Central memory CD8-positive, alpha-beta T cell (primary cell): ENCODE results near the gene ICAM2.
"Not testable (repeated sequence)": the region's sequence is repeated elsewhere in the genome, so short reads cannot be mapped to it uniquely, and the experiment has no call there.

Experiments
- ATAC-seq: fragments of 150-1000 bp; cut with Tn5 transposase; replicated peaks from 2 replicates; pipeline ENCODE4 v1.10.0; 2022; ENCODE audit warnings: mild to moderate bottlenecking, moderate FRiP score, moderate number of reproducible peaks; ENCODE audit not compliant: poor library complexity, severe bottlenecking; ENCODE audit errors: extremely low read depth
- DNase-seq, 2 donors: peaks; one replicate each; pipeline ENCODE4 v3.0.0; 2021; ENCODE audit warnings: low spot score in 2 of 2
- H3K27ac Mint-ChIP-seq: one replicate; pipeline ENCODE4 v1.8.0; 2022; ENCODE audit warnings: low read depth, mild to moderate bottlenecking, moderate library complexity, mixed read lengths
- H3K27me3 Mint-ChIP-seq: one replicate; pipeline ENCODE4 v1.8.0; 2022; ENCODE audit warnings: mixed read lengths
- H3K36me3 Mint-ChIP-seq: one replicate; pipeline ENCODE4 v1.8.0; 2022; ENCODE audit warnings: mild to moderate bottlenecking, moderate library complexity, mixed read lengths; ENCODE audit not compliant: insufficient read depth
- H3K4me1 Mint-ChIP-seq: one replicate; pipeline ENCODE4 v1.8.0; 2022; ENCODE audit warnings: mixed read lengths
- H3K4me3 Mint-ChIP-seq: one replicate; pipeline ENCODE4 v1.8.0; 2022; ENCODE audit warnings: mild to moderate bottlenecking, moderate library complexity, mixed read lengths
- H3K9me3 Mint-ChIP-seq: one replicate; pipeline ENCODE4 v1.8.0; 2022; ENCODE audit warnings: mixed read lengths

ICAM2 gene

GRCh38 chr17:64038331-64039105 is 18.1 kb upstream of the ICAM2 start:
- Mint-ChIP-seq H3K9me3 (no peaks in the 10 kb centered on the region), H3K27ac (no peak overlapping the region)

GRCh38 chr17:64037802-64038201 is 17.4 kb upstream of the ICAM2 start:
- no peak for DNase-seq
- ATAC-seq, result no peak
- peaks cover 8% of the 10 kb centered on the region for H3K4me1 Mint-ChIP-seq
- H3K9me3 Mint-ChIP-seq, result no peaks in the 10 kb centered on the region
- H3K27me3 Mint-ChIP-seq, result no peaks in the 10 kb centered on the region
- H3K27ac Mint-ChIP-seq, result no peak overlapping the region
- no peak overlapping the region for H3K4me3 Mint-ChIP-seq
- H3K36me3 Mint-ChIP-seq, result peaks cover 16% of the 10 kb centered on the region

More at GRCh38 chr17:64038331-64039105, 18.1 kb upstream of the ICAM2 start:
- no peak for ATAC-seq
- Mint-ChIP-seq H3K4me1 (peaks cover 8% of the 10 kb centered on the region), H3K4me3 (no peak overlapping the region), H3K36me3 (peaks cover 17% of the 10 kb centered on the region), H3K27me3 (no peaks in the 10 kb centered on the region)
- no peak for DNase-seq

- no peaks in the 10 kb centered on the region for H3K27me3 Mint-ChIP-seq
- H3K27ac Mint-ChIP-seq, result peak overlapping the region; percentile 60
- peaks cover 8% of the 10 kb centered on the region for H3K4me1 Mint-ChIP-seq
- H3K9me3 Mint-ChIP-seq, result no peaks in the 10 kb centered on the region
- H3K36me3 Mint-ChIP-seq, result peaks cover 15% of the 10 kb centered on the region
- no peak for ATAC-seq
- no peak overlapping the region for H3K4me3 Mint-ChIP-seq
- no peak for DNase-seq
Observed at GRCh38 chr17:64037180-64037579, 16.7 kb upstream of the ICAM2 start.

GRCh38 chr17:64036198-64036922 is 15.9 kb upstream of the ICAM2 start:
- no peak for DNase-seq
- Mint-ChIP-seq H3K27ac (peak overlapping the region; percentile 60), H3K9me3 (no peaks in the 10 kb centered on the region), H3K27me3 (no peaks in the 10 kb centered on the region), H3K4me3 (no peak overlapping the region), H3K36me3 (peaks cover 10% of the 10 kb centered on the region), H3K4me1 (peaks cover 8% of the 10 kb centered on the region)
- ATAC-seq, result no peak

- no peaks in the 10 kb centered on the region for H3K9me3 Mint-ChIP-seq
- no peaks in the 10 kb centered on the region for H3K27me3 Mint-ChIP-seq
- no peak overlapping the region for H3K27ac Mint-ChIP-seq
- ATAC-seq (no peak), DNase-seq (no peak)
- H3K4me1 Mint-ChIP-seq, result peaks cover 8% of the 10 kb centered on the region
- no peak overlapping the region for H3K4me3 Mint-ChIP-seq
- peaks cover 3% of the 10 kb centered on the region for H3K36me3 Mint-ChIP-seq
Observed at GRCh38 chr17:64032081-64032480, 11.6 kb upstream of the ICAM2 start.

GRCh38 chr17:64028874-64029464 is 8.5 kb upstream of the ICAM2 start:
- Mint-ChIP-seq H3K27me3 (no peaks in the 10 kb centered on the region), H3K36me3 (peaks cover 6% of the 10 kb centered on the region), H3K27ac (no peak overlapping the region), H3K4me3 (no peak overlapping the region), H3K4me1 (peaks cover 24% of the 10 kb centered on the region), H3K9me3 (no peaks in the 10 kb centered on the region)
- ATAC-seq (no peak), DNase-seq (peak; percentile 59 to 61)

- Mint-ChIP-seq H3K27ac (peak overlapping the region; percentile 100), H3K4me1 (peaks cover 46% of the 10 kb centered on the region), H3K4me3 (peak overlapping the region; percentile 83)
Observed at GRCh38 chr17:64025732-64026294, 5.4 kb upstream of the ICAM2 start.

GRCh38 chr17:64024781-64025731 is 4.6 kb upstream of the ICAM2 start:
- DNase-seq (peak in 1 of 2 donors; percentile 28), ATAC-seq (peak; percentile 25)
- H3K9me3 Mint-ChIP-seq, result no peaks in the 10 kb centered on the region
- peak overlapping the region; percentile 100 for H3K27ac Mint-ChIP-seq
- peaks cover 24% of the 10 kb centered on the region for H3K36me3 Mint-ChIP-seq
- H3K27me3 Mint-ChIP-seq, result no peaks in the 10 kb centered on the region
- peaks cover 46% of the 10 kb centered on the region for H3K4me1 Mint-ChIP-seq
- peak overlapping the region; percentile 83 for H3K4me3 Mint-ChIP-seq

More at GRCh38 chr17:64025732-64026294, 5.4 kb upstream of the ICAM2 start:
- peak; percentile 85 for ATAC-seq
- no peaks in the 10 kb centered on the region for H3K27me3 Mint-ChIP-seq
- no peaks in the 10 kb centered on the region for H3K9me3 Mint-ChIP-seq
- DNase-seq, result peak; percentile 91 to 95
- peaks cover 16% of the 10 kb centered on the region for H3K36me3 Mint-ChIP-seq

GRCh38 chr17:64024215-64024654 is 3.8 kb upstream of the ICAM2 start:
- H3K4me3 Mint-ChIP-seq, result peak overlapping the region; percentile 83
- no peaks in the 10 kb centered on the region for H3K9me3 Mint-ChIP-seq
- no peaks in the 10 kb centered on the region for H3K27me3 Mint-ChIP-seq
- peak overlapping the region; percentile 100 for H3K27ac Mint-ChIP-seq
- peaks cover 29% of the 10 kb centered on the region for H3K36me3 Mint-ChIP-seq
- DNase-seq (no peak), ATAC-seq (no peak)
- peaks cover 49% of the 10 kb centered on the region for H3K4me1 Mint-ChIP-seq

- Mint-ChIP-seq H3K36me3 (peaks cover 31% of the 10 kb centered on the region), H3K4me3 (peak overlapping the region; percentile 16), H3K4me1 (peaks cover 63% of the 10 kb centered on the region), H3K9me3 (no peaks in the 10 kb centered on the region), H3K27ac (peak overlapping the region; percentile 100), H3K27me3 (no peaks in the 10 kb centered on the region)
- DNase-seq, result no peak
- no peak for ATAC-seq
Observed at GRCh38 chr17:64022611-64023063, 2.2 kb upstream of the ICAM2 start.

GRCh38 chr17:64019551-64019961 is 877 bp downstream of the ICAM2 start:
- ATAC-seq, result peak; percentile 15
- H3K4me3 Mint-ChIP-seq, result peak overlapping the region; percentile 87
- H3K27me3 Mint-ChIP-seq, DNase-seq, H3K9me3 Mint-ChIP-seq: not testable (repeated sequence)
- H3K27ac Mint-ChIP-seq, result peak overlapping the region; percentile 100
- peaks cover 29% of the 10 kb centered on the region for H3K36me3 Mint-ChIP-seq
- peaks cover 75% of the 10 kb centered on the region for H3K4me1 Mint-ChIP-seq
